Esophagus squamous epithelium (tissue), 4 donors: ENCODE results near the gene HARBI1.
"Not testable (repeated sequence)": the region's sequence is repeated elsewhere in the genome, so short reads cannot be mapped to it uniquely, and the experiment has no call there.

Experiments used
- POLR2A ChIP-seq, 4 donors: fragments of 450-650 bp; IDR thresholded peaks; one replicate each; pipeline ENCODE4 v1.6.1; 2017; ENCODE audit warnings: antibody characterized with exemption in 4 of 4, mild to moderate bottlenecking in 4 of 4, moderate library complexity in 3 of 4
- TF ChIP-seq, protein P1 (sequence below), 6 experiments: fragments of 450-650 bp in 4 of 6; fragments of 200-600 bp in 2 of 6; sonication (generic) in 2 of 6; IDR thresholded peaks; one replicate each; pipeline ENCODE4 v1.5.1; 2016 to 2019; ENCODE audit warnings: antibody characterized with exemption in 6 of 6, mild to moderate bottlenecking in 4 of 6, moderate library complexity in 4 of 6

DNA sequence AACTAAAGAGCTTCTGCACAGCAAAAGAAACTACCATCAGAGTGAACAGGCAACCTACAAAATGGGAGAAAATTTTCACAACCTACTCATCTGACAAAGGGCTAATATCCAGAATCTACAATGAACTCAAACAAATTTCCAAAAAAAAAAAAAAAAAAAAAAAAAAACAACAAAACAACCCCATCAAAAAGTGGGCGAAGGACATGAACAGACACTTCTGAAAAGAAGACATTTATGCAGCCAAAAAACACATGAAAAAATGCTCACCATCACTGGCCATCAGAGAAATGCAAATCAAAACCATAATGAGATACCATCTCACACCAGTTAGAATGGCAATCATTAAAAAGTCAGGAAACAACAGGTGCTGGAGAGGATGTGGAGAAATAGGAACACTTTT lies 33.5 kb downstream of the HARBI1 start:
- TF ChIP-seq, protein P1, sequence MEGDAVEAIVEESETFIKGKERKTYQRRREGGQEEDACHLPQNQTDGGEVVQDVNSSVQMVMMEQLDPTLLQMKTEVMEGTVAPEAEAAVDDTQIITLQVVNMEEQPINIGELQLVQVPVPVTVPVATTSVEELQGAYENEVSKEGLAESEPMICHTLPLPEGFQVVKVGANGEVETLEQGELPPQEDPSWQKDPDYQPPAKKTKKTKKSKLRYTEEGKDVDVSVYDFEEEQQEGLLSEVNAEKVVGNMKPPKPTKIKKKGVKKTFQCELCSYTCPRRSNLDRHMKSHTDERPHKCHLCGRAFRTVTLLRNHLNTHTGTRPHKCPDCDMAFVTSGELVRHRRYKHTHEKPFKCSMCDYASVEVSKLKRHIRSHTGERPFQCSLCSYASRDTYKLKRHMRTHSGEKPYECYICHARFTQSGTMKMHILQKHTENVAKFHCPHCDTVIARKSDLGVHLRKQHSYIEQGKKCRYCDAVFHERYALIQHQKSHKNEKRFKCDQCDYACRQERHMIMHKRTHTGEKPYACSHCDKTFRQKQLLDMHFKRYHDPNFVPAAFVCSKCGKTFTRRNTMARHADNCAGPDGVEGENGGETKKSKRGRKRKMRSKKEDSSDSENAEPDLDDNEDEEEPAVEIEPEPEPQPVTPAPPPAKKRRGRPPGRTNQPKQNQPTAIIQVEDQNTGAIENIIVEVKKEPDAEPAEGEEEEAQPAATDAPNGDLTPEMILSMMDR (IDR thresholded peaks at IDR 0.05) = not testable (repeated sequence)
- TF ChIP-seq POLR2A (IDR thresholded peaks at IDR 0.05) = not testable (repeated sequence)
